Activated CD4-positive, alpha-beta T cell treated with anti-CD3 and anti-CD28 coated beads, Interleukin-2, amount 50 U/mL, for 48 hours (primary cell): Measurements from ENCODE around the gene EML6.
"Not testable (repeated sequence)": the region's sequence is repeated elsewhere in the genome, so short reads cannot be mapped to it uniquely, and the experiment has no call there.

Experiments
- DNase-seq, 2 experiments: peaks; one replicate each; pipeline ENCODE4 v3.0.0-alpha.2; 2020

EML6 gene

GRCh38 chr2:54853616-54854310 is 130.3 kb downstream of the EML6 start:
- DNase-seq, result no peak

- DNase-seq, result no peak
These were observed 132.0 kb downstream of the EML6 start for GRCh38 chr2:54855434-54855833.

DNA sequence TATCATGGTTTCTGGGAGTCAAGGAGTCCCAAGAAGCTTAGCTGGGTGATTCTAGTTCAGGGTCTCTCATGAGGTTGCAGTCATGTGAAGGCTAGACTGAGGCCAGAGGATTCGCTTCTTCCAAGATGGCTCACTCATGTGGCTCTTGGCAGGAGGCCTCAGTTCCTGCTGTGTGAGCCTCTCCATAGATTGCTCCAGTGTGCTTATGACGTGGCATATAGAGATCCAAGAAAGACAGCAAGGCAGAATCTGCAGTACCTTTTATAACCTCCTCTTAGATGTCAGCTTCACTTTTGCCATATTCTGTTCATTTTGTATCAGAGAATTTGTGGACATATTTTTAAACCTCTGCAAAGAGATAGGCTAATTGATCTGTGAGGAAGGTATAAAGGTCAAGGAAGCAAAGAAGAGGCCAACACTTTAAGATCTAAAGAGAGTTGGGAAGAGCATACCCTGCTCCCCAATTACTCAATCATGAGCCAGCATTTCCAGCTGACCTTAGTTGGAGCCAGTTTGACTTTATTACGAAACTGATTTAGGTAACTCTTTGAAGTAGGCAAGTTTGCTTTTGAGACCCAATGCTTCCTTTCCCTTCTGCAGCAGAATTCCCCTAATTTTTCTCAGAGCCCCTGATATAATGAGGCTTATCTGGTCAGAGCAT is 134.7 kb downstream of the EML6 start:
- no peak for DNase-seq

- DNase-seq, result no peak
These were observed 136.0 kb downstream of the EML6 start for GRCh38 chr2:54859416-54859815.

GRCh38 chr2:54859997-54860701 is 136.7 kb downstream of the EML6 start:
- no peak for DNase-seq

GRCh38 chr2:54862229-54862628 is 138.8 kb downstream of the EML6 start:
- no peak for DNase-seq

- DNase-seq, result no peak
These were observed 139.3 kb downstream of the EML6 start for GRCh38 chr2:54862742-54863141.

DNA sequence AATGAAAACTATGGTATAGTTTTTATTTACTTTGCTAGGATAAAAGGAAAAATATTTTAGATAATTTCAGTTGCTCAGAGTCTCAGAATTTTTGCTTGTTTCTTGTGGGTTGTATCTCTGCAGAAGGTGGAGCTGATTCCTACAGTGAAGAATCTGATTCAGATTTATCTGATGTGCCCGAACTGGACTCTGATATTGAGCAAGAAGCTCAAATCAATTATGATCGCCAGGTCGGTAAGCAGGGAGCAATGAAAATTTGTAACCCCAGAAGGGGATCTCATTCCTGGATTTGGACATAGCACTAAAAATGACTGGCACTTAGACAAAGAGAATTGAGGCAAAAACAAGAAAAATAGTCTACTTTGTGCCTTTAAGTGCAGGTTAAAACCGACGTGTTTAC is 140.2 kb downstream of the EML6 start:
- no peak for DNase-seq

DNA sequence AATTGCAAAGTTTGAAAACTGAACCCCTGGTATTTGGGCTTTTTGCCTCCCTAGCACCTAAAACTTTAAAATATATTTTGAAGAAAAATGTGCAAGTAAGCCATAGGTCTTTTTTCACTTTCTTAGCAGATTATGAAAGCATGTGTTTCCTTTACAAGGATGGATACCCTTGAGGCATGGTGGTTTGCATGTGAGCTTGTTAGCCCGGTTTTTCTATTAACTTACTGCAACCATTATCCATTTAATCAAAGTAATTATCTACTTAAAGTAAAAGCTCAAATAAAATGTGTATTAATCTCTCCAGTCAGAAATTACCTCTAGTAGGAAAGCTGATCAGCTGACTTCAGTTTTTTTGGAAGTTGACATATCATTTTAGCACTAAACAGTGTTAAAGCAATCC is 140.6 kb downstream of the EML6 start:
- no peak for DNase-seq

GRCh38 chr2:54864727-54865126 is 141.3 kb downstream of the EML6 start:
- no peak for DNase-seq

DNA sequence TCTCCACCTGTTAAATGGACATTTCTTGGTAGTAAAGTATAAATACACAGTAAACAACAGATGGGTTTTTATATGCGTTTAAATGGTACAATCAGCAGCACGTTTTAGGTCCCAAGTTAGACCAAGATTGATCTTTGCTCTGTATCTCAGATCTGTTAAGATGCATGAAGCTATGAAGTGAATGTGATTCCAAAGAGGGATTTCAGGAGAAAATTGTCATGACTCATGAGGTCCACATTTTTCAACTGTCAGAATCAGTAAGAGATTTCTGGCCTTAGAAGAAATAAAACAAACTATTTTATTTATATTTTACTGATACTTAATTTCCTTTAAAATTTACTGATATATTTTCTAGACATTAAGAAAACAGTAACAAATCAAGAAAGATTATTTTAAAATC is 142.7 kb downstream of the EML6 start:
- DNase-seq, result no peak

DNA sequence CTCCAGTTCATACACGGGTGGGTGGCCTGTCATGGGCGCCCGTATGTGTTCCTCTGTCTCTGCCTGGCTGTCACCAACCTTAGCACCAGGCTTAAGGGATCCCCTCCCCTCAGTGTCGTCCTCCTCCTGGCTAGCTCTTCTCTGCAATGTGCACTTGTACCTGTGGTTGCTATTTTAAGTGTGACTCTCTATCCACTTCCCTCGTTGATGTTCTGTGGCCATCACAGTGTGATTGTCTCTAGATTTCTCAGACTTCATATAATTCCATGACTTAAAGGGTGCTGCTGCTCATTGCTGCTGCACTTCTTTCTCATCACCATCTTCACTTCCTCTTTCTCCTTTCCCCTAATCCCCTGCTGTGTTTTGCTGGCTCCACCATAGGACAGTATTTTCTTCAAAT is 143.4 kb downstream of the EML6 start:
- DNase-seq, result no peak

- DNase-seq, result no peak
These were observed 144.0 kb downstream of the EML6 start for GRCh38 chr2:54867457-54867856.

- no peak for DNase-seq
These were observed 148.1 kb downstream of the EML6 start for GRCh38 chr2:54871457-54872107.

DNA sequence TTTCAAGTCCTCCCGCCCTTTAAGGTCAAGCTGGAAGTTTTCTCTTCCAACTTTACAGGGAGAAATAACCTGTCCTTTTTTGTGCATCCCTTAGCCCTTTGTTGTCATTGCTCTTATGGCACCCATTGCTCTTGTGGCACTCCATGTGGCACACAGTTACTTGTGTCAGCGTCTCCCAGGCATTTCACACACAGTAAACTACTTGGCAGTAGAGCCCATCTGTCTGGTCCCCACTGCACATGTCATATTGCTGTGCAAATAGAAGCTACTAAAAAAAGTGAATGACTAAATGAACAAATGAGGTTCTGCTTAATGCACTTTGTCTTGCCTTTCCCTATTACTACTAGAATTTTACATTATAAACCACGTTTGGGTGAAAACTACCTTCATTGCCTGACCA is 149.3 kb downstream of the EML6 start:
- no peak for DNase-seq

DNA sequence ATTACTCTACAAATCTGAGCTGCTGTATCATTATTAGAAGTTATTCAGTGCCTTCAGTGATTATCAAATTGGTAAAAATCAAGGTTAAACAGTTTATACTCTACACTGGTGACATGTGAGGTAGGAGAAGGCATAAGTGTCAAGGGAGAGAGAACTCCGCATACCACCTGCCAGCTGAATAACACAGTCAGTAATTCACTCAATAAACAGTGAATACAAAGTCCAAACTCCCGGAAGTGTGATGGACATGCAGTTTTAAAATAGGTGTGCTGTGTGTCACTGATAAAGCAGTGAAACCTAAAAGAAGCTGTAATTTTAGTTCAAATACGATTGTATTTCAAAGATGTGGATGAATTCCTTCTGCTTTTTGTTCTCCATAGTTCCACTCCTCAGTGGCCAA is 149.8 kb downstream of the EML6 start:
- DNase-seq, result not testable (repeated sequence)

DNA sequence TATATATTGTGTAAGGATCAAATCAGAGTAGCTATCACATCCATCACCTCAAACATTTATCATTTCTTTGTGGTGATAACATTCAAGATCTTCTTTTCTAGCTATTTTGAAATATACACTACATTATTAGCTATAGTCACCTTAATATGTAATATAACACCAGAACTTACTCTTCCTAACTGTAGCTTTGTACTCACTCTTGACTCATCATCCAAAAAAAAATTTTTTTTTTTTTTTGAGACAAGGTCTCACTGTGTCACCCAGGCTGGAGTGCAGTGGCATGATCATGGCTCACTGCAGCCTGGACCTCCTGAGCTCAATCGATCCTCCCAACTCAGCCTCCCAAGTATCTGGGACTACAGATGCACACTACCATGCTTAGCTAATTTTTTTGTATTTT is 153.3 kb downstream of the EML6 start:
- DNase-seq, result no peak

- DNase-seq, result no peak
These were observed 154.7 kb downstream of the EML6 start for GRCh38 chr2:54878182-54878581.

DNA sequence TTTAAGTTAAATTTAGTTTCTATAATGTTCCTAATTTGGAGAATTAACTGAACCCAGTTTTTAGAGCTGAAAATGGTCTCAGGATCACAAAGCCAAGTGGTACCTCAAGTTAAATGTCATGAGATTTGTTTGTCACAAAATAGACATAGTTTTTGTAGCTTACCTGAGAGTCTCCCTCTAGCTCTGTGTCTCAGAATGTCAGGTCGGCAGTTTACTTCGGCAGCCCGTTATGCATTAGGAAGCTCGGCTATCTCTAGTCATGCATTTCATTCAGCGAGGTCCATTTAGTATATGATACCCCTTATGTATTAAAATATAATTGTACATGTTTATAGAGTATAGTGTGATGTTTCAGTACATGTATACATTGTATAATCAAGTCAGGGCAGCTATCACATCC is 155.6 kb downstream of the EML6 start:
- no peak for DNase-seq

- DNase-seq, result no peak
These were observed 156.3 kb downstream of the EML6 start for GRCh38 chr2:54879598-54880332.

DNA sequence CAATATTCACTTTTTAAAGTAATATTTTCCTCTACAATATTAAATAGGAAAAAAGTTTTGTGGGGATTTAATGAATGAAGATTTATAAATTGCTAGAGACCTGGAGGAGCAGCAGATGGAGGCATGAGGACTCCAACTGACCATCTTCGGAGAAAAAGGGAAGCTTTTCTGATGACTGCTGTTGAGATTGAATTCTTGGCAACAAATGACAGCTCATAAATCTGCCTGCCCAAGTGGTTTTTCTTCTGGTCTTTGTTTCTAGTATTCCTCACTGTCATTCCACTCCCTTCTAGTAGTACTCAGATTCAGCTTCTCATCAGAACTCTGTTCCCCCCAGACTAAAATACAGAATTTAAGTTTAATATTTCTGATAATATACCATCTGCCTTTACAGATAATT is 157.0 kb downstream of the EML6 start:
- DNase-seq, result no peak

- no peak for DNase-seq
These were observed 158.3 kb downstream of the EML6 start for GRCh38 chr2:54881759-54882158.

DNA sequence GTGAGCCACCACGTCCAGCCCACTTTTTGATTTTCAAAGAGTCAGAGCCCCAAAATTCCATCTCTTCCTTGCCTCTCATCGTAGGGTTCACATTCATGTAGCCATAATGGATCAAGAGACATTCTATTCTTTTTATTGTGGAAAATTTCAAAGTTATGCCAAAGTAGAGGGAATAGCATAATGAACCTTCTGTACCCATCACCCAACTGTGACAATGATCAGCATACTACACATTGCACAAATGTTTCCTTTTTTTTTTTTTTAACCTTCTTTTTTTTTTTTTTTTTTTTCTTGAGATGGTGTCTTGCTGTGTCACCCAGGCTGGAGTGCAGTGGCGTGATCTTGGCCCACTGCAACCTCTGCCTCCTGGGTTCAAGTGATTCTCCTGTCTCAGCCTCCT is 162.4 kb downstream of the EML6 start:
- DNase-seq, result no peak
